Neural progenitor cell (in vitro differentiated cells): ENCODE data around the gene ODF2L.

Source experiments
- CTCF ChIP-seq: fragments of 200-600 bp; sonication (generic); IDR thresholded peaks from 2 replicates; pipeline ENCODE4 v1.5.1; 2017; ENCODE audit warnings: antibody characterized with exemption, mild to moderate bottlenecking
- EZH2 ChIP-seq: fragments of 200-600 bp; sonication (generic); IDR thresholded peaks from 2 replicates; pipeline ENCODE4 v1.6.1; 2017; ENCODE audit warnings: antibody characterized with exemption, mild to moderate bottlenecking, moderate library complexity
- EZH2phosphoT487 ChIP-seq: fragments of 200-600 bp; sonication (generic); IDR thresholded peaks from 2 replicates; pipeline ENCODE4 v1.6.1; 2017; ENCODE audit warnings: antibody characterized with exemption

GRCh38 chr1:86365896-86366295 lies 30.2 kb downstream of the ODF2L start:
- TF ChIP-seq EZH2, result no peak
- TF ChIP-seq CTCF, result no peak
- TF ChIP-seq EZH2phosphoT487, result no peak
